Mesendoderm (in vitro differentiated cells): Measurements from ENCODE around the gene ITFG2. TPM values are rescaled to one million over a fixed set of nuclear protein-coding genes. Genes with fewer than 3 reads are reported as not detected.

ENCODE experiments used
- DNase-seq: peaks from one replicate; pipeline ENCODE4 v3.0.0; 2013
- H2AK5ac ChIP-seq: 2 replicates; pipeline ENCODE4 v1.6.1; 2013; ENCODE audit warnings: low read length, inconsistent platforms
- H2BK120ac ChIP-seq: 2 replicates; pipeline ENCODE4 v1.6.1; 2013; ENCODE audit warnings: low read depth, mild to moderate bottlenecking, low read length, moderate library complexity, mixed read lengths
- H2BK15ac ChIP-seq: replicated peaks from 2 replicates; pipeline ENCODE4 v1.6.1; 2013; ENCODE audit warnings: low read depth, mild to moderate bottlenecking, moderate library complexity
- H2BK5ac ChIP-seq: 2 replicates; pipeline ENCODE4 v1.6.1; 2013; ENCODE audit warnings: low read length, inconsistent platforms
- H3K18ac ChIP-seq: 2 replicates; pipeline ENCODE4 v1.6.1; 2013; ENCODE audit warnings: mild to moderate bottlenecking, low read length, mixed read lengths
- H3K23ac ChIP-seq: one replicate; pipeline ENCODE4 v1.6.1; 2013; ENCODE audit warnings: low read length
- H3K27ac ChIP-seq: 2 replicates; pipeline ENCODE4 v1.5.1; 2013; ENCODE audit warnings: low read depth, mild to moderate bottlenecking, inconsistent platforms, low read length, moderate library complexity
- H3K27me3 ChIP-seq: 2 replicates; pipeline ENCODE4 v1.6.1; 2013; ENCODE audit warnings: low read length, control low read depth, mild to moderate bottlenecking, inconsistent platforms; ENCODE audit not compliant: insufficient read depth, poor library complexity
- H3K36me3 ChIP-seq: 2 replicates; pipeline ENCODE4 v1.6.1; 2013; ENCODE audit warnings: low read length, inconsistent platforms; ENCODE audit not compliant: control insufficient read depth, insufficient read depth
- H3K4ac ChIP-seq: one replicate; pipeline ENCODE4 v1.6.1; 2013; ENCODE audit warnings: low read depth, mild to moderate bottlenecking, low read length, moderate library complexity
- H3K4me1 ChIP-seq: 2 replicates; pipeline ENCODE4 v1.6.1; 2013; ENCODE audit warnings: low read depth, low read length, inconsistent platforms; ENCODE audit not compliant: control insufficient read depth
- H3K4me2 ChIP-seq: 2 replicates; pipeline ENCODE4 v1.6.1; 2013; ENCODE audit warnings: low read length
- H3K4me3 ChIP-seq: 2 replicates; pipeline ENCODE4 v1.5.1; 2013; ENCODE audit warnings: mild to moderate bottlenecking, low read length
- H3K56ac ChIP-seq: one replicate; pipeline ENCODE4 v1.6.1; 2013; ENCODE audit warnings: low read length
- H3K79me1 ChIP-seq: 2 replicates; pipeline ENCODE4 v1.6.1; 2013; ENCODE audit warnings: low read length, inconsistent platforms
- H3K79me2 ChIP-seq: 2 replicates; pipeline ENCODE4 v1.6.1; 2013; ENCODE audit warnings: mild to moderate bottlenecking, low read length; ENCODE audit not compliant: control insufficient read depth, insufficient read depth
- H3K9ac ChIP-seq: 2 replicates; pipeline ENCODE4 v1.6.1; 2013; ENCODE audit warnings: low read length, inconsistent platforms
- H4K5ac ChIP-seq: one replicate; pipeline ENCODE4 v1.6.1; 2013; ENCODE audit warnings: low read length
- H4K8ac ChIP-seq: one replicate; pipeline ENCODE4 v1.6.1; 2013; ENCODE audit warnings: low read depth, mild to moderate bottlenecking, control low read depth, low read length, moderate library complexity
- WGBS: extraction: QIAGEN DNeasy Blood & Tissue Kit; methylation state at CpG from one replicate; pipeline ENCODE4 v1.1.7; 2013; ENCODE audit warnings: low lambda C conversion rate, missing lambda C conversion rate; ENCODE audit not compliant: insufficient coverage; ENCODE audit errors: extremely low coverage; 5-methylcytosine and 5-hydroxymethylcytosine counted together
- polyA plus RNA-seq, 2 experiments: library from polyadenylated mRNA; stranded (reverse); fragments of 200-250 nt; gene quantifications; one replicate each; pipeline ENCODE4 v1.2.3, GENCODE V29; 2013

Gene ITFG2
- polyA plus RNA-seq (2013, experiment 1 of 2), result 12.8 TPM
- 12.4 TPM for polyA plus RNA-seq (2013, experiment 2 of 2)

- no CpG with 5 or more reads among the region's 48 CpGs for WGBS
- no peaks in the 10 kb centered on the region for H3K36me3 ChIP-seq
- peaks cover 11% of the 10 kb centered on the region for H3K79me2 ChIP-seq
- H4K8ac ChIP-seq, result no peak within 1 kb of the TSS
- H3K9ac ChIP-seq, result peak within 1 kb of the TSS; percentile 95
- peak within 1 kb of the TSS; percentile 99 for H3K56ac ChIP-seq
- H2BK5ac ChIP-seq, result peak within 1 kb of the TSS; percentile 87
- peak within 1 kb of the TSS; percentile 80 for H3K27ac ChIP-seq
- H4K5ac ChIP-seq, result no peak within 1 kb of the TSS
- peak within 1 kb of the TSS; percentile 81 for H3K4me3 ChIP-seq
- no peaks in the 10 kb centered on the region for H3K4me1 ChIP-seq
- H3K4me2 ChIP-seq, result peak within 1 kb of the TSS; percentile 58
- no peaks in the 10 kb centered on the region for H3K27me3 ChIP-seq
- no peak within 1 kb of the TSS for H2BK15ac ChIP-seq
- H3K23ac ChIP-seq, result peak within 1 kb of the TSS; percentile 11
- DNase-seq, result peak; percentile 100
- no peak within 1 kb of the TSS for H2AK5ac ChIP-seq
- H3K4ac ChIP-seq, result peak within 1 kb of the TSS; percentile 70
- no peak within 1 kb of the TSS for H3K18ac ChIP-seq
- no peak within 1 kb of the TSS for H2BK120ac ChIP-seq
- peaks cover 2% of the 10 kb centered on the region for H3K79me1 ChIP-seq
Measured at GRCh38 chr12:2812290-2813213, at the start of gene ITFG2. Gene ITFG2, plus strand, starts transcription at chr12:2812668. Its CDS starts 93 bp downstream, at chr12:2812761.

DNA sequence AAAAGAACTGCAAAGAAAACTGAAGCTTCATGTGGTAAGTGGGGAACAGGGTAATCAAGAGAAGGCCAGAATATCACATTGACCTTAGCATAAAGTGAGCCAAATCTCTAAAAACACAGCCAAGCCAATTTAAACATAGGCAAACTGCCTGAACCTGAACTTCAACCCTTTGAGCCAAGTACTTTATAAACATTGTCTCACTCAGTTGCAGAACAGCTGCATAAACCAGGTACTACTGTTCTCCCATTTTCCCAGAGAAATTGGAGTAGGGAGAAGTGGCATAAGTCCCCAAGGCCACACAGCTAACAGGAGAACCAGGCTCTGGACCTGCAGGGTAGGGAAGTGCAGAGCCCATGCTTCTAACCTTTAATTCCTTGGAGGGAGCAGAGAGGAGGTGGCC is 48.1 kb upstream of the ITFG2 start:
- H3K4me1 ChIP-seq, result no peaks in the 10 kb centered on the region
- H3K79me2 ChIP-seq, result no peaks in the 10 kb centered on the region
- no peak overlapping the region for H3K18ac ChIP-seq
- H3K79me1 ChIP-seq, result no peaks in the 10 kb centered on the region
- H2BK120ac ChIP-seq, result no peak overlapping the region
- no peak overlapping the region for H4K8ac ChIP-seq
- H3K56ac ChIP-seq, result no peak overlapping the region
- H2BK5ac ChIP-seq, result no peak overlapping the region
- no peak overlapping the region for H3K4me3 ChIP-seq
- H3K23ac ChIP-seq, result no peak overlapping the region
- no peak overlapping the region for H3K27ac ChIP-seq
- no peaks in the 10 kb centered on the region for H3K27me3 ChIP-seq
- H2AK5ac ChIP-seq, result no peak overlapping the region
- no peak overlapping the region for H3K4me2 ChIP-seq
- no peak for DNase-seq
- no peak overlapping the region for H3K9ac ChIP-seq
- no peak overlapping the region for H2BK15ac ChIP-seq
- no peak overlapping the region for H3K4ac ChIP-seq
- H4K5ac ChIP-seq, result no peak overlapping the region
- H3K36me3 ChIP-seq, result no peaks in the 10 kb centered on the region

DNA sequence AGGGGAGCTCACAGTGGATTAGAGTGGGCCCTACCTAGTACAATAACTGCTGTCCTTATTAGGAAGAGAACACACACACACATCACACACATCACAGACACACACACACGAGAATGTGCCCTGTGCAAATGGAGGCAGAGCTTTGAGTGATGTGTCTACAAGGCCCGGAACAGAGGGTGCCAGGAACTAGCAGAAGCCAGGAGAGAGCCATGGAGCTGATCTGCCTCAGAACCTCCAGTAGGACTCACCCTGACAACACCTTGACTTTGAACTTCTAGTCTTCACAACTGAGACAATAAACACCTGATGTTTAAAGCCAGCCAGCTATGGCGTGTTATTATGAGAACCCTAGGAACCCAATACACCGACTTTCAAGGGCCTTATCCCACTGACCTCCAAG is 47.4 kb upstream of the ITFG2 start:
- Histone ChIP-seq H3K36me3 (no peaks in the 10 kb centered on the region), H2BK5ac (no peak overlapping the region), H3K56ac (no peak overlapping the region), H3K18ac (no peak overlapping the region), H3K9ac (no peak overlapping the region), H3K4ac (no peak overlapping the region), H4K5ac (no peak overlapping the region), H3K4me2 (no peak overlapping the region), H3K79me2 (no peaks in the 10 kb centered on the region), H3K27ac (no peak overlapping the region), H2BK120ac (no peak overlapping the region), H3K4me3 (no peak overlapping the region), H3K4me1 (no peaks in the 10 kb centered on the region), H3K23ac (no peak overlapping the region), H3K79me1 (no peaks in the 10 kb centered on the region), H4K8ac (no peak overlapping the region), H2AK5ac (no peak overlapping the region), H3K27me3 (no peaks in the 10 kb centered on the region), H2BK15ac (no peak overlapping the region)
- WGBS, result no CpG with 5 or more reads among the region's 4 CpGs
- no peak for DNase-seq

DNA sequence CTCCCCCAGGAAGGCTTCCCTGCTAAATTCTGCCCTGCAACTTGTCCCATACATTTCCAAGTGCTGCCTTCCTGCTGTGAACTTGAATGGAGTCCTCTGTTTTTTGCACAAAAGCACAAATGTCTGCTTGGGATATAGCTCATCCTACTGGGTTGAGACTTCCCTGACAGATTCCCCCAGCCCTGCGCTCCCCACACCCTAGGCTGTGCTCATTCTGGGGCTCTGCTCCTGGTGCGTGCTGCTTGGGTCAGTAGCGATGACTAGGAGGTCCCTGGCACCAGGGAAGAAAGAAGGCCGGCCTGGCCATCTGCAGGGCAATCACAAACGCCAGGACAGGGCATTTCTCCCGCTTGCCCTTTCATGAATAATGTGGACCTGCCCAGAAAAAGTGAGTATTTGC is 46.9 kb upstream of the ITFG2 start:
- no peak for DNase-seq
- no peaks in the 10 kb centered on the region for H3K27me3 ChIP-seq
- no peak overlapping the region for H3K23ac ChIP-seq
- no peak overlapping the region for H2BK5ac ChIP-seq
- no peak overlapping the region for H3K18ac ChIP-seq
- H2AK5ac ChIP-seq, result no peak overlapping the region
- no peak overlapping the region for H4K5ac ChIP-seq
- no peak overlapping the region for H2BK15ac ChIP-seq
- H3K9ac ChIP-seq, result no peak overlapping the region
- no peak overlapping the region for H4K8ac ChIP-seq
- no peaks in the 10 kb centered on the region for H3K79me2 ChIP-seq
- H3K36me3 ChIP-seq, result no peaks in the 10 kb centered on the region
- H3K4me1 ChIP-seq, result no peaks in the 10 kb centered on the region
- no peaks in the 10 kb centered on the region for H3K79me1 ChIP-seq
- H2BK120ac ChIP-seq, result no peak overlapping the region
- H3K27ac ChIP-seq, result no peak overlapping the region
- no peak overlapping the region for H3K4ac ChIP-seq
- H3K56ac ChIP-seq, result no peak overlapping the region
- WGBS, result no CpG with 5 or more reads among the region's 6 CpGs
- H3K4me2 ChIP-seq, result no peak overlapping the region
- H3K4me3 ChIP-seq, result no peak overlapping the region

DNA sequence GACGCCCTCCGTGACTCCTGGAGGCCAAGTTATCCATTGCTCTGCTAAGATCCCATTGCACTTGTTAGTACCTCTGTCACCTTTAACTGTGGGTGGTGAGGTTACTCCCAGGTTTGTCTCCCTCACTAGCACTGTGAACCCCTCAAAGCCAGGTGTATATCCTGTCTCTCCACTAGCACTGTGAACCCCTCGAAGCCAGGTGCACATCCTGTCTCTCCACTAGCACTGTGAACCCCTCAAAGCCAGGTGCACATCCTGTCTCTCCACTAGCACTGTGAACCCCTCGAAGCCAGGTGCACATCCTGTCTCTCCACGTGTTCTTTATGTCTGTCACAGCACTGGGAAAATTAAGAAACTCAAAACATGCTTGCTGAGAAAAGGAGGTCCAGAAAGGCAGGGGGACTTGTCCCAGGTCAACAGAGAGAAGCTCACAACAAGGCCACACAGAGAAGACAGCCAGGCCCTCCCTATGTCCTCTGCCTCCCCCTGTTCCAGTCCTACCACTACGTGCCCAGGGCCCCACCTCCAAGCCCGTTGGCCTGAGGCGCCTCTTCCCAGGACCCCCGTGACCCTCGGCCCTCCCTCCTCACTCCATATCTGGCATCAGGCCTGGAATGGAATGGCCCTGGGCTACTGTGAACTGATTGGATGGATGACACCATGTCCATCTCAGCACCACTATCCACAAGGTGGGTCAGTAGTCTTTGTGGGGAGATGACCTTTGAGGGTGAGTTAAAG is 44.1 kb upstream of the ITFG2 start:
- Histone ChIP-seq H3K79me1 (no peaks in the 10 kb centered on the region), H3K23ac (no peak overlapping the region), H3K27ac (no peak overlapping the region), H2BK120ac (no peak overlapping the region), H4K8ac (no peak overlapping the region), H3K4me3 (no peak overlapping the region), H3K18ac (no peak overlapping the region), H2BK15ac (no peak overlapping the region), H3K4me2 (no peak overlapping the region), H3K79me2 (no peaks in the 10 kb centered on the region), H4K5ac (no peak overlapping the region), H2AK5ac (no peak overlapping the region), H3K27me3 (no peaks in the 10 kb centered on the region), H3K4ac (no peak overlapping the region), H3K36me3 (no peaks in the 10 kb centered on the region), H3K9ac (no peak overlapping the region), H3K56ac (no peak overlapping the region), H3K4me1 (no peaks in the 10 kb centered on the region), H2BK5ac (no peak overlapping the region)
- DNase-seq, result no peak
- WGBS, result no CpG with 5 or more reads among the region's 10 CpGs
